Gastrocnemius medialis (tissue), 4 donors: ENCODE measurements around the gene LRRK1. TPM values are rescaled to one million over a fixed set of nuclear protein-coding genes. Genes with fewer than 3 reads are reported as not detected.

Experiments
- ATAC-seq, 2 donors: fragments of 150-250 bp; one replicate each; pipeline ENCODE4 v1.9.1; 2016
- DNase-seq, 2 donors: peaks; one replicate each; pipeline ENCODE4 v3.0.0-alpha.2; 2019
- H3K27ac ChIP-seq, 4 donors: fragments of 200-600 bp; sonication (generic); 1 replicate in 1 of 4; 2 replicates in 3 of 4; pipeline ENCODE4 v1.5.1; 2016 to 2018; ENCODE audit warnings: mild to moderate bottlenecking in 2 of 4, moderate library complexity in 1 of 4
- H3K27me3 ChIP-seq, 3 donors: fragments of 200-600 bp; sonication (generic) in 2 of 3; 1 replicate in 1 of 3; 2 replicates in 2 of 3; pipeline versions ENCODE4 v1.5.1 to v1.6.0; 2016 to 2019; ENCODE audit warnings: mild to moderate bottlenecking in 1 of 3, moderate library complexity in 1 of 3
- H3K36me3 ChIP-seq, 2 donors: fragments of 200-600 bp; sonication (generic) in 1 of 2; one replicate each; pipeline ENCODE4 v1.5.1; 2017 to 2018
- H3K4me1 ChIP-seq, 2 donors: fragments of 200-600 bp; sonication (generic) in 1 of 2; one replicate each; pipeline ENCODE4 v1.5.1; 2016 to 2017; ENCODE audit warnings: mild to moderate bottlenecking in 2 of 2
- H3K4me3 ChIP-seq, 4 donors: fragments of 200-600 bp; sonication (generic) in 3 of 4; 1 replicate in 1 of 4; 2 replicates in 3 of 4; pipeline ENCODE4 v1.5.1; 2016 to 2019; ENCODE audit warnings: mild to moderate bottlenecking in 2 of 4
- H3K9me3 ChIP-seq, 3 donors: fragments of 200-600 bp; sonication (generic) in 2 of 3; 1 replicate in 1 of 3; 2 replicates in 2 of 3; pipeline ENCODE4 v1.5.1; 2016 to 2019
- CTCF ChIP-seq, 5 experiments: fragments of 450-650 bp in 3 of 5; fragments of 200-600 bp in 2 of 5; sonication (generic) in 2 of 5; IDR thresholded peaks in 4 of 5; conservative IDR thresholded peaks in 1 of 5; 1 replicate in 4 of 5; 2 replicates in 1 of 5; pipeline ENCODE4 v1.5.1; 2016 to 2019; ENCODE audit warnings: antibody characterized with exemption in 5 of 5, mild to moderate bottlenecking in 3 of 5, moderate library complexity in 3 of 5
- POLR2A ChIP-seq, 2 donors: fragments of 450-650 bp; IDR thresholded peaks; one replicate each; pipeline ENCODE4 v1.6.1; 2017; ENCODE audit warnings: antibody characterized with exemption in 2 of 2, mild to moderate bottlenecking in 2 of 2, moderate library complexity in 2 of 2
- in situ Hi-C, 4 donors: fragments of 200-750 bp; cut with MboI; loops; one replicate each; pipeline versions ENCODE4 v1.15.0 to v1.8.0; 2017; ENCODE audit warnings: low sequenced_read_pairs in 4 of 4
- intact Hi-C: fragments of 100-400 bp; cut with DNase I; formaldehyde crosslinking; loops from one replicate; pipeline ENCODE4 v1.15.1; 2023; ENCODE audit warnings: low total_unique reads
- total RNA-seq, 4 donors: library from RNA; depleted of rRNA; stranded (reverse); fragments of >200 nt; gene quantifications; one replicate each; pipeline versions ENCODE4 v1.1.0 to v1.2.3, GENCODE V29; 2016

LRRK1 gene
- total RNA-seq, 4 donors from 2014 or later: 0.87 to 5.6 (median 1.7) TPM

- ATAC-seq (no peak), DNase-seq (no peak)
- Histone ChIP-seq H3K36me3 (no peaks in the 10 kb centered on the region), H3K27me3 (no peaks in the 10 kb centered on the region), H3K4me3 (no peak overlapping the region), H3K27ac (no peak overlapping the region), H3K9me3 (no peaks in the 10 kb centered on the region), H3K4me1 (no peaks in the 10 kb centered on the region)
- in situ Hi-C loops (no loop called here), intact Hi-C loops (no loop called here)
- TF ChIP-seq POLR2A (IDR thresholded peaks at IDR 0.05): no peak
- no peak for TF ChIP-seq CTCF (IDR thresholded peaks at IDR 0.05 in 4 of 5, conservative IDR thresholded peaks at IDR 0.05 in 1 of 5)
Observed at GRCh38 chr15:101112336-101113113, 193.4 kb downstream of the LRRK1 start.

GRCh38 chr15:101113114-101114005, 194.2 kb downstream of the LRRK1 start:
- Histone ChIP-seq H3K4me1 (no peaks in the 10 kb centered on the region), H3K27ac (no peak overlapping the region), H3K9me3 (no peaks in the 10 kb centered on the region), H3K36me3 (no peaks in the 10 kb centered on the region), H3K27me3 (no peaks in the 10 kb centered on the region), H3K4me3 (no peak overlapping the region)
- ATAC-seq (no peak), DNase-seq (no peak)
- in situ Hi-C loops: no loop called here
- intact Hi-C loops: no loop called here
- TF ChIP-seq CTCF (IDR thresholded peaks at IDR 0.05 in 4 of 5, conservative IDR thresholded peaks at IDR 0.05 in 1 of 5) (no peak), POLR2A (IDR thresholded peaks at IDR 0.05) (no peak)

- TF ChIP-seq CTCF (IDR thresholded peaks at IDR 0.05 in 4 of 5, conservative IDR thresholded peaks at IDR 0.05 in 1 of 5) (no peak), POLR2A (IDR thresholded peaks at IDR 0.05) (no peak)
- ATAC-seq (no peak), DNase-seq (no peak)
- no peak overlapping the region for H3K4me3 ChIP-seq
- no peaks in the 10 kb centered on the region for H3K4me1 ChIP-seq
- no peaks in the 10 kb centered on the region for H3K9me3 ChIP-seq
- in situ Hi-C loops (no loop called here), intact Hi-C loops (no loop called here)
- no peaks in the 10 kb centered on the region for H3K36me3 ChIP-seq
- H3K27ac ChIP-seq: no peak overlapping the region
- H3K27me3 ChIP-seq: no peaks in the 10 kb centered on the region
Observed at GRCh38 chr15:101114166-101114565, 195.0 kb downstream of the LRRK1 start.

GRCh38 chr15:101114610-101115009, 195.5 kb downstream of the LRRK1 start:
- in situ Hi-C loops: no loop called here
- Histone ChIP-seq H3K27ac (no peak overlapping the region), H3K9me3 (no peaks in the 10 kb centered on the region), H3K4me1 (no peaks in the 10 kb centered on the region), H3K4me3 (no peak overlapping the region), H3K27me3 (no peaks in the 10 kb centered on the region), H3K36me3 (no peaks in the 10 kb centered on the region)
- ATAC-seq (no peak), DNase-seq (no peak)
- intact Hi-C loops: no loop called here
- TF ChIP-seq CTCF (IDR thresholded peaks at IDR 0.05 in 4 of 5, conservative IDR thresholded peaks at IDR 0.05 in 1 of 5) (no peak), POLR2A (IDR thresholded peaks at IDR 0.05) (no peak)
